Inferior parietal cortex (tissue), 1 donor: ENCODE results near the gene NDUFA5.

ENCODE experiments used
- DNase-seq: peaks from one replicate; pipeline ENCODE4 v3.0.0-alpha.2; 2016; ENCODE audit errors: extremely low spot score

The NDUFA5 gene

DNA sequence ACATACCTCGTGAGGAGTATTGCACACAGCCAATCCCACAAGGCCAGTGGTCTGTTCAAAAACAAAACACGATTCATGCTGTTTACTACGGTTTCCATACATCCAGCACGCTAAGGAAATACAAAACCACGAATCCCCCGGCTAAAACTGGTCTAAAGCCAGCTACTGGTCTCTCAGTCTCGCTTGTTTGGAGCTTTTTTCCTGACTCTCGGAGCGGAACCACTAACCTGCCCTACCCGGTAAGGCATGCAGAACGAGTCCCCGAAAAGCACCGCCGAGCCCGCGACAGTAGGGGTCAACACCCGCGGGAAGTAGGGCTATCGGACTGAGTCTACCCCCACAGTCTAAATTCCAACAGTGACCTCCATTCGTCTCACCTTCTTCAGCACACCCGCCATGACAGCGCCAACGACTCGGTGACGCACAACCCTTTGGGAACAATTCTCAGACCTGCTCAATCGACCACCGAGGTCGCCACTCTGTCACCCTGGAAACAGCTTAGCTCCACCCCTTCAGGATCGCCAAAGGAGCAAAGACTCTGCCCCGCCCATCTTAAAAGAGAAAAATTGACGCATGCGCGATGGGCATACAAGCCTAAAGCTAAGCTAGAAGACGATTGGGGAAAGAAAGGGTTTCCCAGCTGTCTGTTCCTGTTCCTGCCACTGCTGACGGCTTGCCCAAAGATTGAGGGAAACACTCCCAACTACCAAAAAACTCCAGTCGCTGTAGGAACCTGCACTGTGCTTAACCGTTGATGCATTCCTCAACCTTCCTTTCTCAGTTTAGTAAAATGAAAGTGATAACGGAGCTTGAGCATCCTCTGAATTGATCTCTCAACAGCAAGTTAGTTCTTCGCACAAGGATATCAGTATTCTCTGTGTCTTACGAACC, at the start of gene NDUFA5:
TSS of gene NDUFA5 (minus strand) at position 421 of the 891 bp plus-strand sequence. CDS start at position 398, 23 bp downstream.
- DNase-seq, result peak; percentile 100

DNA sequence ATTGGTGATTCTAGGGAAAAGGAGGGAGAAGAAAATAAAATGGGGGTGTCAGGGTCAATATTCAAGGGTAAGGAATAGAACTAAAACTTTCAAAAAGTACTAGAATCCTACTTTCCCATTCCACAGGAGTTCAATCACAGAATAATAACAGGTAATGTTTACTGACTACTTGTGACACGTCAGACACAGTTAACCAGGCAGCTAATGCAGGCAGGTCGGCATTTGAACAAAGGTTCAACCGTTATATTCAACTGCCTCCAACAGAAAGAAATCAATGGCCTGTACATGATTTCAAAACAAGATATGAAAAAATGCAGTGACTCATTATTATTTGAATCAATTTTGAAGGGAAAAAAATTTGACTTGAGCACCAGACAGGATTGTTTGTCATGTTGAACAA, 47.1 kb upstream of the NDUFA5 start:
- no peak for DNase-seq

DNA sequence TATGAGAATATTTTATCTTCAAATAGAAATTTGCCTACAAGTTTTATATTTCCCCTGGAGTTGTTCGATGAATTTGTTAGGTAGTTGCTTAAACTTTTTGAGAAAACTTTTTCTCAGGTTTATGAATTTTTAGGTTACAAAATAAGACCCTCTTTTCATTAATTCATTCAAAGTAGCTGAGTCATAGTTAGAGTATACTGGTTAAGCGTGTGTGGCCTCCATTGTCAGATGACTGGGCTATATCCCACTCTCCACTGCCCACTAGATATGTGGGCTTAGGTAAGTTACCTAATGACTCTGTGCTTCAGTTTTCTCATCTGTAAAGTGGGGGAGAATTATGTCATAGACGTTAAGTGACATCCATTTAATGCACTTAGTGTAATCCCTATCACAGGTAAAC, 45.0 kb upstream of the NDUFA5 start:
- no peak for DNase-seq

DNA sequence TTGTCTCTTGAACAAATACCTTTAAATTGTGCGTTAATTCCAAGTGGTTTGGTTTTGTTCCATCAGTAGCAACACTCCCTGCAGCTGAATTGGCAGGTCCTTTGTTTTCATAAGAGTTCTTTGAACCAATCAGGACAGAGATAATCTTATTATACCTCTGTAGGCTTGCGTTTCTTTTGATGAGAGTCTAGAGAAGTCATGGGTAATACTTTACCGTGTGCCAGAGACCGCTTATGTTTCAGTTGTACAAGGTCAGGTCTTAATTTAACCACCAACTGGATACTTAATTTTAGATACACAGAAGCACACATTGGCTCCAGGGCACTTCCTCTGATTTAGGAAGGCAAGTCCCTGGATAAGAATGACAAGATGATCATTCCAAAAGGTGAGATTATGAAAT, 43.9 kb upstream of the NDUFA5 start, which contains the start of gene ASB15:
TSS of gene ASB15 (plus strand) at position 292 of the 400 bp plus-strand sequence. CDS start 12,682 bp downstream, outside the sequence.
- no peak for DNase-seq

DNA sequence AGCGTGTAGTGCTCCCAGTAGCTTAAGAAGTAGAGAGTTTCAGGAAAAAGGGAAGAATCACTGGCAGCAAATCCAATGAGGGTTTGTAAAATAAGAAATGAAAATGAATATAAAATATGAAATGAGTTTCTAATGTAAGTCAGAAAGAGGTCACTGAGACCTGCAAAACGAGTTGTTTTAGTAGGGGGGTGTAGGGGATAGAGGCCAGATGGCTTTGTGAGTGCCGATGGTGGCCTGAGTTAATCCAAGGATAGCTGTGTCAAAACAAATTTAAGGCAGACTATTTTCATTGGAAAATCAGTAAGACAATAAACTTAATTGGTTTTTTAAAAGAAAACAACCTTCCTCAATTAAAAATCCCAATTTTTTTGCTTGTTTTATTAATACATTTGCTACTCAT, 43.3 kb upstream of the NDUFA5 start:
- no peak for DNase-seq

DNA sequence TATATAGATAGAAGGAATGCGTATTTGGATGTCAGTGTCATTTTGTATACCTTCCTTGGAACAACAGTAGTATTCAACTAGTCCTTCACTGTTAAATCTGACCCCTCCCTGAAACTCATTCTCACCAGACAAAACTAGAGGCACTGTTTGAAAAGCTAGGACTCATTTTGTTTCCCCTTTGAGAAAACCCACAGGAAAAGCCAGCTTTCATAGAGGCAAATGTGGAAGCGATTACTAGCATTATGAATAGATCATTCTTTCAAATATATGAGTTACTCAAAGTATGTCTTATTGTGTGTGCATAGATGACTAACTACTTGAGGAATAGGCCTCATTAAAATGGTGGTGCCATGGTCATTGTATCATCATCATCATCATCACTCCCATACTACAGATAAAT, 42.1 kb upstream of the NDUFA5 start:
- no peak for DNase-seq

DNA sequence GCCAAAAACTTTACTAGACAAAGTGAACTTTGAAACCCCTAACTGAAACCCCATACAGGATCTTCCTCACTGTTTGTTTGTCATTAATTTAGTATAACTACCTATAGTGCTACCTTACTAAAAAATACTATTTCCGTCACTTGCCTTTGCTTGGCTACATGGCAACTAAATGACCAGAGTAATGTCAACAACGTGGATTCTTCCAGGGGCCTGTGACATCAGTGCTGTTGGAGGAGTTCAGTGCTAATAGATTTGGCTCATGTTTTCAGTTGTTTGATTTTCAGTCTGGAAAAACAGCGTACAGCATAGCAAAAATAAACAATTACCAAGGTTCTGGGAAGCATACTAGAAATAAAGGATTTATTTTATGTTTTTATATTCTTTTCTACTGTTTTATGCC, 41.0 kb upstream of the NDUFA5 start:
- no peak for DNase-seq

DNA sequence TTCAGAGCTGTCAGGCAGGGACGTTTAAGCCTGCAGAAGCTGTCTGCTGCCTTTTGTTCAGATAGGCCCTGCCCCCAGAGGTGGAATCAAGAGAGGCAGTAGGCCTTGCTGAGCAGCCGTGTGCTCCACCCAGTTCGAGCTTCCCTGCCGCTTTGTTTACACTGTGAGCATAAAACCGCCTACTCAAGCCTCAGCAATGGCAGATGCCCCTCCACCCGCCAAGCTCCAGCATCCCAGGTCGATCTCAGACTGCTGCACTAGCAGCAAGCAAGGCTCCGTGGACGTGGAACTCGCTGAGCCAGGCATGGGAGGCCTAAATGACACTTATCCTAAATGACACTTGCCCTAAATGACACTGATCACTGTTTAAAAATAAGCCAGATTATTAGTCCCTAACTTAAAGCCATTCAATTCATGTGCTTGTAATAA, 37.2 kb upstream of the NDUFA5 start:
- no peak for DNase-seq

DNA sequence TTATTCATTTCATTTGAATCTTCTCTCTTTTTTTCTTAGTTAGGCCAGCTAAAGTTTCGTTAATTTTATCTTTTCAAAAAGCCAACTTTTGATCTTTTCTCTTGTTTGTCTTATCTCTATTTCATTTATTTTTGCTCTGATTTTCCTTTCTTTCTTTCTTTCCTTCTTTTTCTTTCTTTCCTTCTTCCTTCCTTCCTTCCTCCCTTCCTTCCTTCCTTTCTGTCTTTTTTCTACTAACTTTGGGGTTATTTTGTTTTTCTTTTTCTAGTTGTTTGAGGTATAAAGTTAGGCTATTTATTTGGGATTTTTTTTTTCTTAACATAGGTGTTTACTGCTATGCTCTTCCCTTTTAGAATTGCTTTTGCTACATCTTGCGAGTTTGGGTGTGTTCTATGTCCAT, 30.8 kb upstream of the NDUFA5 start:
- DNase-seq, result no peak

DNA sequence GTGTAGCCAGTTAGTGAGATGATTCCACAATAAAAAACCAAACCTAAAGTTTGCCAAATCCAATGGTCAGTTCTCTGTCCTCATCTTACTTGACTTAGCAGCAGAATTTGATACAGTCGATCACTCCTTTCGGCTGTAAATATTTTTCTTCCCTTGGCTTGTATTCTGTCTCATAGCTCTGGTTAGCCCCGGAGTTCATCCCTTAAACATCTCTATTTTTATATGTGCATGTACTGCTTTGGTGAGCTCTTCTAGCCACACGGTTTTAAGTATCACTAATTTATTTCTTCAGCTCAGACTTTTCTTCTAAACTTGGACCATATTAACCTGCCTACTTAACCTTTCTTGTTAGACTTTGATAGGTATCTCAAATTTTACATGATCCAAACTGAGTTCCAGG, 26.2 kb upstream of the NDUFA5 start:
- DNase-seq, result no peak

DNA sequence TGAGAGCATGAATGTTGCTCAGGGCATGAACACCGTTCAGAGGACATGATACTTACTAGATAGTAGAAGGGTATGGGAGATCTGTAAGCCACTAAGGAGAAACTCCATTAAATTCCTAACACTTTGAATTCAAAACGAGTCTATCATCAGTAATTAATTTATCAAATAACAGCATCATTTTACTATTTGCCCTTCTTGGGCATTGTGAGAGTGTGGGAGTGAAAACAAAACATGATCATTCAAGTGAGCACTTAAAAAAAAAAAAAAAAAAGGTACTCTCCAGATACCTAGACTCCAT, 23.5 kb upstream of the NDUFA5 start:
- no peak for DNase-seq

DNA sequence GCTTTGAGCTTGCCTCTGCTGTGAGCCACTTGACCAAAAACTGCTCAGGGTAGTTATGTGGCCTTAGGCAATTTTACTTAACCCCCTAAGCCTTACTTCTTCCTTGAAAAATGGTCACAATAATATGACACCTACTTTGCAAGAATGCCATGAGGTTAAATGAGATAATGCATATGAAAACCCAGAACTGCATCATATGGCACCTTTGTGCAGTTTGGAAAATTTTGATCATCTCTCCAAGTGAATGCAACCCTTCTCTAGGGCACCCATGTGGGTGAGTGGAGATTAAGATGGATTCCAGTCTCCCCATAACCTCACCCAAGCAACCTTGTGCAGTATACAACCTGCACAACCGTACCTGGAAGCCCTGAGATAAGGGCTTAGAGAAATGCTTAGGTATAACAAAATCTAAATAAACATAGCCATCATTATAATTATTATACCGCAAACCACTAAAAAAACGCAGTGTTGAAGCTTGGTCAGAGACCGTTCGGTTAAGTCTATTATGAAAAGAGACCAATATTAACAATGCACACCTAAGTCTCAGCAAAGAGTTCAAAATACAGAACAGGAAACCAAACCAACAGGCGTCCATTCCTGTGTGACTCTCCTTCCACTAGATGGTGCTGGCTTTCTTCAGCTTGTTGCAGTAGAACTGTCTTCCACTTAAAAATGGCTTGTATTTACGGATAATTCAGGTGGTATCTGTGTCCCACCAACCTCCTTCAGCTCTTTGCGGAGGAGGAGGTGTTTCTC, 23.0 kb upstream of the NDUFA5 start:
- DNase-seq, result peak; percentile 22

DNA sequence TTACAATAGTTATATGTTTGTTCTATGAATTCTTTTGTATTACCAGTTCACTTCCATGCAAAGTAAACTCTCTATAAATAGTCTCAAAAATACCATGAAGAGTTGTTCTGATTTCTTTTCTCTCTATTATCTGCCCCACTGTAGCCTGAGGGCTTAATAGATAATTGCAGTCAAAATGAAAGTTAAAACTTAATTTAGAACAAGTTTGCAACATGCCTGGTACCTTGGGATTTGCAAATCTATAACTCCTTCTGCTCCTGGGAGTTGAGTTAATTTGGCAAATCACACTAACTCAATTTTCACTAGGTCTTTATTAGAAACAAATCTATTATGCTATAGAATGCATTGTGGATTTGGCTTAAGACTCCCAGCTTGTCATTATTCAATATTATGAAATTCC, 21.8 kb upstream of the NDUFA5 start:
- no peak for DNase-seq

DNA sequence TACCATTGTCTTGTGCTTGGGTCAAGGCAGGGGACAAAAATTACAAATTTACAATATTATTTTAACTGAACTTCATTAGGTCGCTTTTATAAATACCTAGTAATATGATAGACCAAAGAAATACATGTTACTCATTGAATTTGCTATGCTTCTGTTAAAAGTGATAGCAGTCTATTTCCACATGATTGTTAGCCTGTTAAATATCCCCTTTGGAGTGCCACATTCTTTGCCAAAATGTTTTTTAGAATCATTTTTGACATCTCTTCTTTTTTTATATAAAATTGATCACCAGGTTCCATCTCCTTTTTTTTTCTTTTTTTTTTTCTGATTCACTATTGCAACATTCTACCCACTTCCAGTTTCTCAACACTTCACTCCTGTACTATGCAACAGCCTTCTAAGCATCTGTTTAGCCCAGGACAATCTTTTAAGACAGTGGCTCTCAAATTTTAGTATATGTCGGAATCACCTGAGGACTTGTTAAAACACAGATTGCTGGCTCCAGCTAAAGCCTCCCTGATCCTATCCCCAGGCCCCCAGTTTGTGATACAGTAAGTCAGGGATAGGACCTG, 16.4 kb upstream of the NDUFA5 start:
- no peak for DNase-seq

DNA sequence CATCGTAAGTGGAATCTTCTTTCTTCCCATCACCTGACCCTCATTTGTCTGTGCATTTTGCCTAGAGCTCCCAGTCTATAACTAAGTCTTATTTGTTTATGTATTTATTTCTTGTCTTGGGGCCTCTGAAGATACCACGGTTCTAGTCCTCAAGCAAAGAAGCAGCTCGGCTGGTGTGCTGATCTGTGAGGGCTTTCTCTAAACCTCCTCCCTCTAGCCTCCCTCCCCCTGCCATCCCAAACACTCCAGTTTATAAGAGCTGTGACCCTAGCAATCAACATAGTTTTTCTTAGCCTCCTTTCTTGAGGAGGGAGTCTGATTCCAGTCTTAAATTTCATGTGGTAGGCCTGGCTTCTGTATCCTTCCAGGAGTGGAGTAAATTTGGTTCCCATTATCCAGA, 15.7 kb upstream of the NDUFA5 start:
- no peak for DNase-seq

DNA sequence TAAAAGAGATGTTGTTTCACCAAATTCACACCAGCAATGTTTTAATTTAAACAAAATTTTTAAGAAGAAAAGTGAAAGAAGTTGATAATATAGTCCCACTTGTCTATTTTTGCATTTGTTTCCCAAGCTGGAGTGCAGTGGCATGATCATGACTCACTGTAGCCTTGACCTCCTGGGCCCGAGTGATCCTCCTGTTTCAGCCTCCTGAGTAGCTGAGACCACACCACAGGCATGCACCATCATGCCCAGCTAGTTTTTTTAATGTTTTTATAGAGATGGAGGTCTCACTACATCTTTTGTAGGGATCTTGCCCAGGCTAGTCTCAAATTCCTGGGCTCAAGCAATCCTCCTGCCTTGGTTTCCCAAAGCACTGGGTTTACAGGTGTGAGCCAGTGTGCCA, 14.1 kb upstream of the NDUFA5 start:
- no peak for DNase-seq

DNA sequence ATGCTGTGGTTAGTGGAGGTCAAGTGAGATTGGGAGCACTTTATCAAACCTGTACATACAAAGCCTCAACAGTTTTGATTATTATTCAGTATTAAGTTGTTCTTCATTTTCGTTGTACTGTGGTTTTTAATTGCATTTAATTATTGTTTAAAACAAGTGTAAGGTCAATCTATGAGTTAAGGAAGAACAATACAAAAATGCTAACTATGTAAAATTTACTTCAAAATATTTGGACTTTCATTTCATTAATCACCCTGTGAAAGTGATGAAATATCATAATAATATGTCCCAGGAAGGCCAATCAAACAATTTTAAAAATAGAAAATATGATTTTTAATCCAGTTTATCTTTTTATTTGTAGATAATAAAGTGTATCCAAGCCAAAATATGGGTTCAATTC, 13.6 kb upstream of the NDUFA5 start:
- DNase-seq, result no peak

DNA sequence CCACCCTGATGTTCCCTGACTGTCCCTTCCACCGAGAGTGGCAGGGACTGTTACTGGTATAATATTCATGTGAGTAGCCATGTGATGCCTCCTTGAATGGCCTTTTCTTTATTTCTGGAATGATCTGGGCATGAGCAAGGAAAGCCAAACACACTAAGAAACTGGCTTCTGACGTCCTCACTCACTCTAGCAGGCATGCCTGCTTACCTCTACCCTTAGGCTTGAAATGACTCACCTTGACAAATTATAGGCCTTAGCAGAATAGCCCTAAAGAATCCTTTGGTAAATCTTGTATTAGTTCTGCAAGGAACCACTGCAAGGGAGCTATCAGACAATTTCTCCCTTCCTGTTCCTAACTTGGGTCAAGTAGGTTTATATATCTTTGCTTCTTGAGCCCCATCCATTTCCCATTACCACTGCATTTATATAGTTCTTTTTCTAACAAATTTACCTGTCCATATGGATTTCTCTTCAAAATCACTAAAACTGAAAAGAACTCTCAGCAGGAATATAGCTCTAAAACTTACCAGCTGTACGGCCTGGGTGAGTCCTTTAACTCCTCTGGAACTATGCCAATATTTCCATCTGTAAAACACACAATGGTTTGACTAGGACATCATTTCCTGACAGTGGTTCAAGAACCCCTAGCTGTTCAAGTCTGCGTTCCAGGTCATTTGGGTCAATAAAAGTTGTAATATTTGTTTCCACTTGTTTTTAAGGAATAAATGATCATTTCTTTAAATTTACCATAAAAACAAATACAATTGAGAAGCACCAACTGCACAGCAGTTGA, 13.0 kb upstream of the NDUFA5 start:
- no peak for DNase-seq

DNA sequence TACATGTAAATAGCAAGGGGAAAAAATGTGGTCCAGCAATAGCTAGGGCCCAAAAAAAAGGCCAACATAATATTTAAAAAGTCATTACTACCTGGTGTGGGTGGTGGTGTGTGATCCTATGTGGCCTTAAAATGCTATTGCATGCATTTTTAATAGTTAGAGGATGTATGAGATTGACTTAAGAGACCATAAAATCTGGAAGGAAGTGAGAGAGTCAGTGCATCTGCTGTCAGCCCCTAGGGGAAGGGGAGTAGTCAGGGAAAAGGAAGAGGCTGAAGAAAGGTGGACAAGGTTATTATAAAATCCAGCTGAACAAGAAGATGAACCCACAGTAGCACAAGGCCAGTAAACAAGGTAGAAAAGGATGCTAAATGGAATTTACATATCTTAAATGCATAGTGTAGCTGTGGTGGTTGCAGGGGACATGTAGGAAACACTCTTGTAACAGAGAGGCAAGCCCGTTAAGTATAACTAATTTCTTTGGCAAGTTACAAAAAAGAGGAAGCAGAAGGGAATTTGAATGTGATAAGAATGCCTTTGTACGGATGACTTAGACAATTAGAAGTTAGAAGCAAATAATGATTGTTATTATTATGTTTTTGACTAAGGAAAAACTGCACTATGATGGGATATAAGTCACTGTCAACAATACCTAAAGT, 11.9 kb upstream of the NDUFA5 start:
- DNase-seq, result no peak

DNA sequence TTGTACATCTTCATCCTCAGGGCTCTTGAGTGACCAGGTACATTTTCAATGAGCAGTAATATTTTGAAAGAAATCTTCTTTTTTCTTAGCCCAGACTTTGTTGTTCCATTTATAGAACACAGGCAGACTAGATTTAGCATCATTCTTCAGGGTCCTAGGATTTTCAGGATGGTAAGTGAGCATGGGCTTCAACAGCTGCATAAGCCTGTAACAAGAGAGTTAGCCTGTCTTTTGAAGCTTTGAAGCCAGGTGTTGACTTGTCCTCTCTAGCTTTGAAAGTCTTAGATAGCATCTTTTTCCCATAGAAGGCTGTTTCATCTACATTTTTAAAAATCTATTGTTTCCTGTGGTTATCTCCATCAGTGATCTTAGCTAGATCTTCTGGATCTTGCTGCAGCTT, 4.5 kb upstream of the NDUFA5 start:
- no peak for DNase-seq

DNA sequence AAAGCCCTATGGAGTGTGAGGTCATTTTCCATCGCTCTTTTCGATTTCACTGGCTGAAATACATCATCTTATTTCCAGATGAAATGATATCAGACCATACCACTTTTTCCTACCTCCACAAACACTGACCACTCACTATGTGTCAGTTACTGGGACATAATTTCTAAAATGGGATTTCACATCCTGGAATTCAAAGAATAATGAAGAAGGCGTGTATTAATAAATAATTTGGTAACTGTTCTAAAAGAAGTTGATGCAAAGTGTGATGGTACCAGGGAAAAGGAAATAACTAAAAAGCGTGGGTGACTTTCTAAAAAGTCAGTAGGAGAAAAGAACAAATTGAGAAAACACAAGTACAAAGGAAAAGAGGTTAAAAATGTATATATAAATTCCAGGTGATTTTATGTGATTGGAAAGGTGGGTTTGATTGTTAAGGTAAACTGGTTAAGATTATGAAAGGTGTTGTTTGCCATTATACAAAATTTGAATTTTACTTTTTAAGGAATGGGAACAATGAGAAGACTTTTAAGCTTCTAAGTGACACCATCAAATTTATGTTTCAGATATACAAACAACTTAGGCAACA, 764 bp upstream of the NDUFA5 start:
- no peak for DNase-seq
